Heart right ventricle (tissue), 16 donors: ENCODE data around the gene TTC36. TPM values are rescaled to one million over a fixed set of nuclear protein-coding genes. Genes with fewer than 3 reads are reported as not detected.

Experiments used
- ATAC-seq, 8 donors: fragments of 200-7000 bp; cut with Tn5 transposase; one replicate each; pipeline ENCODE4 v1.9.1; 2020; ENCODE audit warnings: mild to moderate bottlenecking in 8 of 8, moderate library complexity in 8 of 8, moderate number of reproducible peaks in 1 of 8
- DNase-seq, 2 donors: peaks; one replicate each; pipeline ENCODE4 v3.0.0-alpha.2; 2020
- H3K27ac ChIP-seq, 10 donors: fragments of 200-600 bp; sonication (generic) in 2 of 10; one replicate each; pipeline versions ENCODE4 v1.5.0 to v1.8.0; 2020 to 2022; ENCODE audit warnings: mild to moderate bottlenecking in 3 of 10
- H3K27me3 ChIP-seq, 7 donors: fragments of 200-600 bp; one replicate each; pipeline ENCODE4 v1.8.0; 2021 to 2022; ENCODE audit warnings: mild to moderate bottlenecking in 2 of 7
- H3K36me3 ChIP-seq, 9 donors: fragments of 200-600 bp; sonication (generic) in 1 of 9; one replicate each; pipeline versions ENCODE4 v1.5.0 to v1.8.0; 2020 to 2022; ENCODE audit warnings: mild to moderate bottlenecking in 2 of 9
- H3K4me1 ChIP-seq, 9 donors: fragments of 200-600 bp; sonication (generic) in 1 of 9; one replicate each; pipeline versions ENCODE4 v1.5.0 to v1.8.0; 2020 to 2022; ENCODE audit warnings: mild to moderate bottlenecking in 4 of 9
- H3K4me3 ChIP-seq, 10 donors: fragments of 200-600 bp; sonication (generic) in 2 of 10; one replicate each; pipeline versions ENCODE4 v1.5.0 to v1.8.0; 2020 to 2022; ENCODE audit warnings: mild to moderate bottlenecking in 7 of 10, moderate library complexity in 2 of 10
- H3K9me3 ChIP-seq, 11 donors: fragments of 200-600 bp in 10 of 11; sonication (generic) in 2 of 11; one replicate each; pipeline versions ENCODE4 v1.5.0 to v1.8.0; 2013 to 2022; ENCODE audit warnings: mild to moderate bottlenecking in 2 of 11, control low read depth in 1 of 11, moderate library complexity in 1 of 11
- WGBS, 2 donors: extraction: QIAGEN DNeasy Blood & Tissue Kit; methylation state at CpG; one replicate each; pipeline ENCODE4 v1.1.7; 2013; ENCODE audit warnings: inconsistent platforms in 1 of 2; 5-methylcytosine and 5-hydroxymethylcytosine counted together
- intact Hi-C, 10 donors: fragments of 100-400 bp; cut with DNase I; formaldehyde crosslinking; loops; one replicate each; pipeline versions ENCODE4 v1.11.1 to v1.14.2; 2022
- polyA plus RNA-seq, 2 donors: library from polyadenylated mRNA; stranded (reverse); fragments of 200-250 nt; gene quantifications; one replicate each; pipeline ENCODE4 v1.2.3, GENCODE V29; 2013
- total RNA-seq, 10 donors: library from RNA; stranded (reverse); fragmentation: NEBNext Ultra II Directional in 3 of 10; extraction: Animal tissue kit (Norgen Biotek cat#: 25700) in 3 of 10; gene quantifications; one replicate each; pipeline versions ENCODE4 v1.2.1 to v1.2.4, GENCODE V29; 2021 to 2023
- TF ChIP-seq, protein P1 (sequence below), 9 donors: fragments of 200-600 bp; sonication (generic) in 2 of 9; IDR thresholded peaks; one replicate each; pipeline versions ENCODE4 v1.5.0 to v1.8.0; 2021 to 2022; ENCODE audit warnings: antibody characterized with exemption in 9 of 9, mild to moderate bottlenecking in 5 of 9, moderate library complexity in 1 of 9
- donor health status: Arrhythmogenic right ventricular cardiomyopathy.
- donor health status: ischemic (EF 13 %, LVEDD 7.1; RV severe dilation, severe dysfunction).
- donor health status: healthy with polysubstance abuse.
- donor health status: DM: no; HTN: yes; CAD: no.
- donor health status: DM: no; HTN: no; CAD: no.
- donor health status: ischemic (EF 25% LVEDD 6.9; RV normal size, moderate dysfunction).
- donor health status: ischemic (EF 25% LVEDD 5.7; RV mildly dilated, moderate dysfunction).
- donor health status: healthy.
- donor health status: DM: yes; HTN: yes; CAD: no.
- donor health status: Ischemic cardiomyopathy.
- donor health status: ischemic (EF 35%, LVEDD 5.7; RV mildly dilated, moderate dysfunction).
- donor health status: nonischemic (EF 11% LVEDD 7.7; RV severe dilation, severe dysfunction).
- donor health status: DM: yes; HTN: yes; CAD: no.
- donor health status: PGD.
- donor health status: ischemic (EF 29% LVEDD 5.4; RV normal size, mild dysfunction).
- donor health status: nonischemic (EF 23%, LVEDD 6.1; RV moderate dilation, normal function).

TTC36 gene
- total and polyA plus RNA-seq, 12 donors = 0.16 to 1.8 (median 0.47) TPM; not detected in 4

DNA sequence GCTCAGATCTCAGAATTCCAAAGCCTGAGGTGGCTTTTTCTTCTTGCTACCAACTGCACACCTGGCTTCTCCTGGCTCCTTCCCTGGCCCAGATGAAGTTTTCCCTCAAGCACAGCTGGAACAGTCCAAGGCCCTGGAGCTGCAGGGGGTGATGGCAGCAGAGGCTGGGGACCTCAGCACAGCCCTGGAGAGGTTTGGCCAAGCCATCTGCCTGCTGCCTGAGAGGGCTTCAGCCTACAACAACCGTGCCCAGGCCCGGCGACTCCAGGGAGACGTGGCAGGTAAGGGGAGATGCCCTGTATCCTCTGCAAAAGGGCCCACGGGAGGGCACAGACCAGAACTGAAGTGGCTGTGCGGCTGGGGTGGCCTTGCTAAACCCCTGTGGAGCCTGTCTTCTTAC is 1.2 kb downstream of the TTC36 start:
- ATAC-seq = no peak
- 93 to 95% methylated on average over 6 of the region's 6 CpGs for WGBS, 2 donors

DNA sequence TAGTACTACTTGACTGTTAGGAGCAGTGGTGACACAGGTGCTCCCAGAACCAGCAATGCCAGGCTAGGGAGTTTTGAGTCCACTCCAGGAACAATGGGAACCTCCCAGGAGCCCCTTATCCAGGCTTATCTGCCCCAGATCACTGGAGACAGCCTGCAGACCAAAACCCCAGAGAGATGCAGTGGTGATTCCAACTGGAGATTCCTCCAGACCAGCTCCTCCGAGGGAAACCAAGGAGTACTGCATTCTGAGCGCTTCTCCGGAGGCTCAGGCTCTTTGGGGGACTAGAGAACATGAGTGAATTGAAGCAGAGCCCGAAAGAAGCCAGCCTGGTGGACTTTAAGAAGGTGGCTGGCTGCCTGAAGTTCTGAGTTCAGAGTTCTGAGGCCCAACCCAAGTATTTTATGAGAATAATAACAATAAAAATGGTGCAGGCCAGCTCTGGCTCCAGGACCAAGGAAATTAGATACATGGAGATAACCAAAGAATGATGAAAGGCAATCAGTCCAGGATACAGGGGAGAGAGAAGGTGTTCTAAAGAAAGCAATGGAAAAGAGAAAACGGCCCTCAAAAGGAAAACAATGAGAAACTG is 2.4 kb downstream of the TTC36 start:
- H3K36me3 ChIP-seq = peaks cover 0 to 12% (median 0%) of the 10 kb centered on the region in 9 donors
- H3K4me1 ChIP-seq = peaks cover 4 to 25% (median 18%) of the 10 kb centered on the region in 9 donors
- H3K9me3 ChIP-seq = no peaks in the 10 kb centered on the region
- TF ChIP-seq, protein P1, sequence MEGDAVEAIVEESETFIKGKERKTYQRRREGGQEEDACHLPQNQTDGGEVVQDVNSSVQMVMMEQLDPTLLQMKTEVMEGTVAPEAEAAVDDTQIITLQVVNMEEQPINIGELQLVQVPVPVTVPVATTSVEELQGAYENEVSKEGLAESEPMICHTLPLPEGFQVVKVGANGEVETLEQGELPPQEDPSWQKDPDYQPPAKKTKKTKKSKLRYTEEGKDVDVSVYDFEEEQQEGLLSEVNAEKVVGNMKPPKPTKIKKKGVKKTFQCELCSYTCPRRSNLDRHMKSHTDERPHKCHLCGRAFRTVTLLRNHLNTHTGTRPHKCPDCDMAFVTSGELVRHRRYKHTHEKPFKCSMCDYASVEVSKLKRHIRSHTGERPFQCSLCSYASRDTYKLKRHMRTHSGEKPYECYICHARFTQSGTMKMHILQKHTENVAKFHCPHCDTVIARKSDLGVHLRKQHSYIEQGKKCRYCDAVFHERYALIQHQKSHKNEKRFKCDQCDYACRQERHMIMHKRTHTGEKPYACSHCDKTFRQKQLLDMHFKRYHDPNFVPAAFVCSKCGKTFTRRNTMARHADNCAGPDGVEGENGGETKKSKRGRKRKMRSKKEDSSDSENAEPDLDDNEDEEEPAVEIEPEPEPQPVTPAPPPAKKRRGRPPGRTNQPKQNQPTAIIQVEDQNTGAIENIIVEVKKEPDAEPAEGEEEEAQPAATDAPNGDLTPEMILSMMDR (IDR thresholded peaks at IDR 0.05) = no peak
- H3K4me3 ChIP-seq = peak overlapping the region in 9 of 10 donors; percentile 71 to 89 (median 81)
- no peak overlapping the region for H3K27ac ChIP-seq
- DNase-seq (no peak), ATAC-seq (no peak)
- 75 to 78% methylated on average over 5 of the region's 5 CpGs for WGBS, 2 donors
- H3K27me3 ChIP-seq = peaks cover 0 to 14% (median 0%) of the 10 kb centered on the region in 7 donors
- intact Hi-C loops = loop anchor here in 1 of 10 donors (5.0 kb wide), 1 partner anchor 38 kb away; the partner anchor contains the start of gene IFT46

More for the DNA sequence above, 1.2 kb downstream of the TTC36 start:
- TF ChIP-seq, protein P1 (IDR thresholded peaks at IDR 0.05) = no peak
- Histone ChIP-seq H3K27ac (no peak overlapping the region), H3K27me3 (peaks cover 0 to 14% (median 0%) of the 10 kb centered on the region in 7 donors), H3K4me3 (no peak overlapping the region), H3K4me1 (peaks cover 4 to 28% (median 18%) of the 10 kb centered on the region in 9 donors), H3K36me3 (peaks cover 0 to 22% (median 6%) of the 10 kb centered on the region in 9 donors), H3K9me3 (no peaks in the 10 kb centered on the region)
- intact Hi-C loops = no loop called here
- DNase-seq = no peak

DNA sequence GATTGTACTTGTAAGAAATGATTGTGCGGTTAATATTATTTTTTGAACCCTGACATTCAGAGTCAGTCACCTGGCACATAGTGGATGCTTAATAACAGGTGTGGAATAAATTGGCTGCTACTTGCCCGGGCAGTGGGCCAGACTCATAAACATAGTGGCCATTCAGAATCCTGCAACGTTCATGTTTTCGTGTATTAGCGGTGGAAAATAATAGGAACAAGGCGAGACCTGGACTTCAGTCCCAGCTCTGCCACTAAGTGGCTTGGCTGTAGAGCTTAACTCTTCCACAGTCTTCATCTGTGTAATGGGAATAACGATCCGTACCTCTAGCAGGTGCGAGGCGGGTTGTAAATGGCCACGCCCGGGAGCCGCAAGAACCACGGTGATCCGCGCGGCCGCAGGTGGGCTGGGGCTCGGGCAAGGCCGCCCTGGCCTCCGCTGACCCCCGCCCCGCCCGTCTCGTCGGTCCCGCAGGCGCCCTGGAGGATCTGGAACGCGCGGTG is 3.0 kb downstream of the TTC36 start:
- peak overlapping the region in 9 of 10 donors; percentile 57 to 72 (median 70) for H3K27ac ChIP-seq
- 5 to 6% methylated on average over 31 of the region's 31 CpGs for WGBS, 2 donors
- H3K4me3 ChIP-seq = peak overlapping the region; percentile 60 to 89 (median 80)
- peaks cover 4 to 25% (median 17%) of the 10 kb centered on the region in 9 donors for H3K4me1 ChIP-seq
- H3K36me3 ChIP-seq = peaks cover 0 to 9% (median 0%) of the 10 kb centered on the region in 9 donors
- TF ChIP-seq, protein P1 (IDR thresholded peaks at IDR 0.05) = no peak
- no peak for ATAC-seq
- H3K9me3 ChIP-seq = no peaks in the 10 kb centered on the region
- no peak for DNase-seq
- intact Hi-C loops = loop anchor here in 1 of 10 donors (5.0 kb wide), 1 partner anchor 37 kb away; the partner anchor contains the start of gene IFT46
- peaks cover 0 to 14% (median 0%) of the 10 kb centered on the region in 7 donors for H3K27me3 ChIP-seq

DNA sequence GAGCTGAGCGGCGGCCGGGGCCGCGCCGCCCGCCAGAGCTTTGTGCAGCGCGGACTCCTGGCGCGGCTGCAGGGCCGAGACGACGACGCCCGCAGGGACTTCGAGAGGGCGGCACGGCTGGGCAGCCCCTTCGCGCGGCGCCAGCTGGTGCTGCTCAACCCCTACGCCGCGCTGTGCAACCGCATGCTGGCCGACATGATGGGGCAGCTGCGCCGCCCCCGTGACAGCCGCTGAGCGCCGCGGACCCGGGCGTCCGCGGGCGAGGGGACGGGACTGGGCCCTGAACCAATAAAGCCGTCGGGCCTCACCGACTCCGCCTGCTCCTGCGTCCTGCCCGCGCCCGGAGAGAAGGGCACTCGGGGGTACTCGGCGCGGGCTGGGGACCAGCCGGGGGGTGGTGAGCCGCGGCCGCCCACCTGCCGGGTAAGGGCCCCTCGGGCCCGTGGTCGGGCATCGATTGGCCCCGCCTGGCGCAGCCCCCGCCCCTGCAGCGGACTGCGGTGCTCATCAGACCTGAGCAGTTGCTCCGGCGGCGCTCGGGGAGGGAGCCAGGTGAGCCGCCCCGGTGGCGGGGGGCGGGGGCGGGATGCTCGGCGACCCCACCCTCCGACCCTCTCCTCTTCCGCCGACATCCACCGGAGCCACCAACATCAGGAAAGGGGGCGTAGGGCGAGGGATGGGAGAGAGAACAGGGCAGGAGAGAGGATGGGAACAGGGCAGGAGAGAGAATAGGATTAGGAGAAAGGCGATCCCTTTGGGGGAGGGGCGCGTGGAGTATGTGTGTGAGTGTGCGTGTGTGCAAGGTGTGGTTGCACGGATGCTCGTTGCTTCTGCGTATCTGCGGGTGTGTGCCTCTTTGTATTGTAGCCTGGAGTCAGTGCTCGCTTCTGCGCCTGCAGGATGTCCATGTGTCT is 3.7 kb downstream of the TTC36 start, which contains the start of gene TMEM25:
Gene TMEM25 (plus strand): TSS at position 510 of the 914 bp plus-strand sequence. CDS start 610 bp downstream, outside the sequence.
- DNase-seq (peak; percentile 50 to 73), ATAC-seq (peak; percentile 82 to 88 (median 84))
- intact Hi-C loops = loop anchor here in 1 of 10 donors (5.0 kb wide), 1 partner anchor 36 kb away; the partner anchor contains the start of gene IFT46
- peak within 1 kb of the TSS; percentile 60 to 89 (median 80) for H3K4me3 ChIP-seq
- peak within 1 kb of the TSS in 9 of 10 donors; percentile 57 to 72 (median 70) for H3K27ac ChIP-seq
- H3K9me3 ChIP-seq = no peaks in the 10 kb centered on the region
- peaks cover 0 to 10% (median 0%) of the 10 kb centered on the region in 9 donors for H3K36me3 ChIP-seq
- peaks cover 4 to 25% (median 17%) of the 10 kb centered on the region in 9 donors for H3K4me1 ChIP-seq
- peaks cover 0 to 14% (median 0%) of the 10 kb centered on the region in 7 donors for H3K27me3 ChIP-seq
- WGBS, 2 donors = 2% methylated on average over 80 to 94 of the region's 94 CpGs
- TF ChIP-seq, protein P1 (IDR thresholded peaks at IDR 0.05) = no peak
